Measurements from ENCODE around the gene CTIF.

CTIF gene

DNA sequence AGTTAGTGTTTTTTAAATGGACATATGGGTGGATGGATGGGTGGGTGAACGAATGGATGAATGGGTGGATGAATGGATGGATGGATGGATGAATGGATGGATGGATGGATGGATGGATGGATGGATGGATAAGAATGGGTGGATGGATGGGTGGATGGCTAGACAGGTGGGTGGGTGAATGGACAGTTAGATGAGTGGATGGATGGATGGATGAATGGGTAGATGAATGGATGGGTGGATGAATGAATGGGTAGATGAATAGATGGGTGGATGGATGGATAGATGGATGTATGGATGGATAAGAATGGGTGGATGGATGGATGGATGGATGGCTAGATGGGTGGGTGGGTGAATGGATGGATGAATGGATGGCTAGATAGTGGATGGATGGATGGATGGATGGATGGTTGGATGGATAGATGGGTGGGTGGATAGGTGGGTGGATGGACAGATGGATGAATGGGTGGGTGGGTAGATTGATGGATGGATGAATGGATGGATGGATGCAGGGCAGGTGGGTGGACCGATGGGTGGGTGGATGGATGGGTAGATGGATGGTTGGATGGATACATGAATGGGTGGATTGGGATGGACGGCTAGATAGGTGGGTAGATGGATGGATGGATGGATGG is 64.0 kb downstream of the CTIF start:
- no peak for DNase-seq (ENCODE audit: low read depth in 2 of 2)

DNA sequence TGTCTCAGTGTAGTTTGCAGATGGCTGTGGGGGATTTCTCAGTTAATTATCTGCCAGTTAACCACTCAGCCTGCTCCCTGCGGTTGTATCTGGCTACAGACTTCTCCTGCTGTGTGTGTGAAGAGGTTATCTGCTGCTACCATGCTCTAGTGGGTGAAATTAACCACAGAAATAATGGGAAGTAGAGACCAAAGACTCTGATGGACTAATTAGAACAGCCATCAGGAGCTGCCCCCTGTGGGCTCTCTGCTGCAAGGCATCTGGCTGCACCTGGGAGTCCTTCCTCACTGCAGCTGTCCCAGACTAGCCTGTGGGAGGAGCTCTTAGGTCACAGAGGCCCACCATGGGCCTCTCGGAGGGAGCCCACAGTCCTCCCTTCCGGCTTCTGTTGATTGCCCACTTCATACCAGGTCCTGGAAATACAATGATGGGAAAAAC is 66.6 kb downstream of the CTIF start:
- no peak for DNase-seq (ENCODE audit: low read depth in 2 of 2)

DNA sequence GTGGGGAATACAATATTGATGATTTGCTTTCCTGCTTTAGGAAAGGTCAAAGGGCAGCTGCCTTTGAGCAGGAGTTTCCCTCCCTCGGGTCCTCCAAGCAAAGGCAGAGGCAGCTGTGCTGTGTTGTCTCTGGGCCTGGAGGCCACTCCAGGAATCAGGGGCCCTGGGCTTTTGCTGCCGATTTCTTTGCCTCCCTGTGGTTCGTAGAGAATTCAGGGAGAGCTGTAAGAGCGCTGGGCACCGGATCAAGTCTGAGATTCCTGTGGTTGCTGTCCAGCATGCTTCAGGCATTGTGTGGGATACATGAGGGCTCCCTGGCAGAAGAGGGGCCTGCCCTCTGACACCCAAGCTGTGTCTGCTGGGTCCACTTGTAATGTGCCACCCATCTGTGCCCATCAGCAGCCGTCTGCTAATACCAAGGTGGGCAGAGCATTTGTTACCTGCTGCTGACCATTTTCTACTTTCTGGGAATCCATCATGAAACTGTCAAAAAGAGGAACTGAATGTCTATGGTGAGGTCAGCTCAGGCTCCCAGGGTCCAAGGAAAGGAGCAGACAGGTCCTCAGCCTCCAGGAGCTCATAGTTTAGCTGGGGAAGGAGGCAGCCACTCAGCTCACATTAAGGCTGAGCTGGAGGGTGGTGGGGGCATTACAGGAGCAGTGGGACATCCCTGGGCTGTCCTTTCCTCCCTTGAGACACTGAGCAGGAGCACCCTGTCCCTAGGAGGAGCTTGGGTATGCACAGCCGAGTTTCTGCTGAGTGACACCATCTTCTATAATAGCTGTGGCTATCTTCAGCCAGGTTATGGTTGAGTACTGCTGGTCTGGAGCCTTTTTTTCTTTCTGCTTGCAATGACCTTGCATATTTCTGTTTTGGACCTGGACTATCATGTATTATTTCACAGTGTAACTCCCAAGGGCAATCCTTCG is 68.5 kb downstream of the CTIF start:
- no peak for DNase-seq (ENCODE audit: low read depth in 2 of 2)

DNA sequence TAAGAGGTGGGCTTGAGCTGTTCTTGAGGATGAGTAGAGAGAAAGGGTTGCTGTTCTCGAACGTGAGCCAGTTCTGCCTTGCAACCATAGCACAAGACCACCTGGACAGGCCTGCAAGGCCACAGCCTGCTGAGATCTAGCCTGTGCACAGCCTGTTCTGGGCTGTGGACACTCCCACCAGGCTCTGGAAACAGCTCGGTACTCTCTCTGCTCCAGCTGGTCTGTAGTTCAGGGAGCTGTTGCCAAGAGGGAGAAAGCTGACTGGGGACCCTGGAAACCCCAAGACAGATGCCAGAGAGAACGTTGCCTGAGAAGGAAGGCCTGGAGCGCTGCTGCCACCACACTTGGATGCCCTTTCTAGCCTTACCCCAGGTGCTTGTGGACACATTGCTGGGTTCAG is 69.8 kb downstream of the CTIF start:
- DNase-seq (ENCODE audit: low read depth in 2 of 2), result no peak

DNA sequence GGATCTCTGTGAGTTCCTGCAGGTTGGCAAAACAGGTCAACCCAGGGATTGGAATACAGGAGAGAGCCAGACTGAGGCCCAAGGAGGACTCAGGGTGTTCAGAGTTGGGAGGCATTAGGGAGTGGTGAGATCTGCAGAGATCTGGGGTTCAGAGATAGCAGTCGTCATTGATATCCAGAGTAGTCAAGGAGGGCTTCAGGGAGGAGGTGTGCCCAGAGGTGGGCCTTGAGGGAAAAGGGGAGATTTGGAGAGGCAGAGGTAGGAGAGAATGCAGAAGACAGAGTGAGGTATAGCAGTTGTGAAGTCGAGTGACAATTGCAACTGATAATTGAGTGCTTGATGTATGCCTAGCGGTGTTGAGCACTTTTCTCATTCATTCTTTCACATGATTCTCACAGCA is 70.3 kb downstream of the CTIF start:
- DNase-seq (ENCODE audit: low read depth in 2 of 2), result no peak

DNA sequence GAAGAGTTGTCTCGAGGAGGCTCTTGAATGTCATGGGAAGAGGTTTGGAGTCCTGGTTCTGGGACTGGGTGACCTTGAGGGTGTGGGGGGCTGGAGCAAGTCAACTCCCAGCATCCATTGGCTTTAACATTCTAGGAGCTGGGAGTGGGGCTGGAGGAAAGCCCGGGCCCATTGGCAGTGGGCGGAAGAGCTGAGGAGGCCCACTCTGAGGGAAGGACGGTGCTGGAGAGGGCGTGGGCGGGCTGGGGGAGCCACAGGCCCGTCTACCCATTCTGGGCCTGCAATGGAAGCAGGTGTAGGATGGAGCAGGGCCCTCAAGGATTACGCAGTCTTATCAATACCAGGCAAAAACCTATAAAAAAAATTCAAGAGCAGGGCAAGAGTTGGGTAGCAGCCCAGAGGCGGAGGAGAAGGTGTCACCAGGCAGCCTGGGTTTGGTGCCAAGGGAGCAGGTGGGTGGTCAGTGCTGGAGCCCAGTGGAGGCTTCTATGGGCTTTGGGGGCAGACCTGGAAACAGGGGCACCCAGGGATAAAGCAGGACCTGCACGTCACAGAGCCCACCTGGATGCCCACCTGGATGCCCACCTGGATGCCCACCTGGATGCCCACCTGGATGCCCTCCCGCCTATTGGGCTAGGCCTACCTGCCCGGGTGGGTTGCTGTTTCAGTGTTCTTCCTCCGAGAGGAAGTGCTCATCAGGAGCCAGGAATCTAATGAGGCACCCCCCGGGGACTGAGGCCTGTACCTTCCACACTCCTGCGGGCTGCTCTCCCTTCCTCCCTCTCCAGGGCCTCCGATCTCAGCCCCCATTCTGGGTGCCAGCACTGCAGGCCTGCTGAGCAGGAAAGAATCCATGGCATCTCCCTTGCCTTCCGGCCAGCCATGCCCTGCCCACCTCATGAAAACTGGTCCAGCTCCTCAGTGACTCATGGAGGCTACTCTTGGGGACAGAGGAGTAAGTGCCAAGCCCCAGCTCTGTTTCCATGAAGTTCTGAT is 71.3 kb downstream of the CTIF start:
- no peak for DNase-seq (ENCODE audit: low read depth in 2 of 2)

DNA sequence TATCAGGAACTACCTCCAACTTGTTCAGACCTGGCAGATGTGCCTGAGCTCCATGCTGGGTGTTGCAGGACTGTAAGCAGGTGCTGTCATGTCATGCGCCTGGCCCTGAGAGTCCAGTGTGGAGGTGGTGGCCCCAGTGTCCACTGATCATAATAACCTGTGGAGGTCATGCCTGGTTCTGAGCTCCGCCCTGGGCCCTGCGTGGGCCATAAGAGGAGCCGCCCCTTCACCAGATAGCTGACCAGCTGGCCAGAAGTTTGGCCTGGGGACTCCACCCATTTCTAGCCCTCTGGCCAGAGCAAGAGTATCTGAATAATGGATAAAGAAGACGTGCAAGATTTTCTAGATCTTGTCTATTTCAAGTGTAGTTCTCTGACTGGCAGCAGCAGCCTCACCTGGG is 72.4 kb downstream of the CTIF start:
- DNase-seq (ENCODE audit: low read depth in 2 of 2), result no peak

DNA sequence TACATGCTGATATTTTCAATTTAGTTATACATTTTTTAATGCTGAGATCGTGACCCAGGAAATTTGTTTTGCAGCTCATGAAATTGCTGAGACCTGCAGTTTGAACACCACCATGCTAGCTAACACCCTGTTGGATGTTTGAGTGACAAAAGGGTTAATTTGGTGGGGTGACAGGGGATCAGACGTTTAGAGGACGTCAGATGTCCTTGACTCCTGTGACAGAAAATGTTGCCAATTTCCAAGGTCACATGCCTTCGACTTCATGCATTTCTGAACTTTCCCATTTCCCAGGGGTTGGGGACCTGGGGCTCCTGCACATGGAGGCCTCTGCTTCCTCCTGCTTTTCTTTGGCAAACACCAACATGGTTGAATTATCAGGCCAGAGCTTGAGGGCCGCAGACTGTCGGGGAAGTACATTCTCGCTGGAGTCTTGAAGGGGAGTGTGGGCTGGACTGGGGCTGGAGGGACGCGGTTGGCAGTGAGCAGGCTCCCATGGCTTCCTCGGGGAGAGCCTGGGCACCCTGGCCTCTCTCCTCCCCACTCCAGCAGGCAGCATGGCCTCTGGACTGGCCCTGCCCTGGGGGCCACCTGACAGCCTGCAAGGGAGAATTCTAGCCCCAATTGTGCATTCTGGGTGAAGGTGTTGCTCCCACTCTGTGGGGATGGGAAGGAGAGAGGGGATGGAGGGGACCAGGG is 73.1 kb downstream of the CTIF start:
- no peak for DNase-seq (ENCODE audit: low read depth in 2 of 2)

DNA sequence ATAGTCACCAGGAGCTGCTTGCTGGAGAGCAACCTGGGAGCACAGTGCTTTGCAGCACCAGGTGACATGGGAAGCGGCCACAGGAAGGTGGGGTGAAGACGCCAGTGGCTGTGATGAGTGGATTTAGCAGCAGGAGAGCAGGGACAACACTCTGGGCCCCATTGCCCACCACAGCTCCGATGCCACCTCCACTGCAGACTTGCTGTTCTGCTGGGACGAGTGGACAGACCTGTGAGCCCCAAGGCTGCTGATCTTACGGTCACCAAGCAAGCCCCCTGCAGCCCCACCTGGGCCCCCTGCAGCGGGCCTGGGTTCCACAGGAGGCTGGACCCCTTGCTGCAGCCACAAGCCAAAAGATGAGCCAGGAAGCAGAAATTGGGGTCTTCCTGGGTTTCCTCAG is 73.7 kb downstream of the CTIF start:
- no peak for DNase-seq (ENCODE audit: low read depth in 2 of 2)

DNA sequence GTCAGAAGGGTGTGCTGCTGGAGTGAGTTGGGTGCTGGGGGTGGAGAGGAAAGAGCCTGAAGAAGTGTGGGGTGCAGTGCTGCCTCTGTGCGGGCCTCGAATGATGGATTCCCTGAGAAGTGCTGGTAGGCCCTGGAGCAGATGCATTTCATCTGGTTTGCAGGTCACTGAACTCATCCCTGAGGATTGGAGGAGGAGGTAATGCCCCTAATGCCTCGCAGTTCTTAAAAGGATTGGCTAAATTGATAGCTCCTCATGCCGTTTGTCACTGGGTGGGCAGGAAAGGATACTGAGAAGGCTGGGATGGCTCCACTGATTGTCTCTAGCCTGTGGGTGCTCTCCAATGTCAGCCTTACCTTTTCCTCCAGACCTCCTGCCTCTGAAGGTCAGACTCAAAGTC is 74.1 kb downstream of the CTIF start:
- no peak for DNase-seq (ENCODE audit: low read depth in 2 of 2)

DNA sequence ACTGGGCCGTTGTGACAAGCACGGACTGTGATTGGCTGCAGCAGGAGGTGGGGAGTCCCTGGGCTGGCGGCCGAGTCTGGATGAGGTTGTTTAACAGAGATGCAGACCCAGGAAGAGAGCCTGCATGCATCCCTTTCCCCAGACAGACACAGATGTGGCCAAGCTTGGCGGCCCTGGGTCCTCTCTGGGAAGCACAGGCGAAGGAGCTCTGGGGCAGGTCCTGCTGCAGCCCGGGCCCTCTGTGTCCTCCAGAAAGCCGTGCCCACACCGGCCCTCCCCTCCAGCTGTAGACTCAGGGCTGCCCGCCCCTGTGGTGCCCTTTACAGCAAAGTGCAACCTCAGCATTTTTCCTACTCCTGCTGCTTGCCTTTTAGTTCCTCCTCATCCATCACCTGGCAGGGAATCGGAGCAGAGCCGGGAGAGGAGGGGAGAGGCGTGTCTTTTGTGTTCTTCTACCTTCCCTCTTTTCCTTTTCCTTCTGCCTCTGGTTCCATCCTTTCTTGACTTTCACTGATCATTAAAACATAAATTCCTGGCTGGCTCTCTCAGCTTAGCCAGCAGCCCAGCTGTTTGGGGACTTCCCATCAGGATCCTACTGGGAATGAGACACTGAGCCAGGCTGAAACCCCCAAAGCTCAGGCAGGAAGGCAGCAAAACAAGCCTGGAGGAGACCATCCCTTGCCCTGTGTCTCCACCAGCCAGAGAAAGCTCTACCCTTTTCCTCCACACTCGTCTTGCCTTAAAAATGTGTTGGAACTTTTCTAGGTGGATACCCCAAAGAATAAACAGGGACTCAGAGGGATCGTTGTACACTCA is 75.0 kb downstream of the CTIF start:
- no peak for DNase-seq (ENCODE audit: low read depth in 2 of 2)

DNA sequence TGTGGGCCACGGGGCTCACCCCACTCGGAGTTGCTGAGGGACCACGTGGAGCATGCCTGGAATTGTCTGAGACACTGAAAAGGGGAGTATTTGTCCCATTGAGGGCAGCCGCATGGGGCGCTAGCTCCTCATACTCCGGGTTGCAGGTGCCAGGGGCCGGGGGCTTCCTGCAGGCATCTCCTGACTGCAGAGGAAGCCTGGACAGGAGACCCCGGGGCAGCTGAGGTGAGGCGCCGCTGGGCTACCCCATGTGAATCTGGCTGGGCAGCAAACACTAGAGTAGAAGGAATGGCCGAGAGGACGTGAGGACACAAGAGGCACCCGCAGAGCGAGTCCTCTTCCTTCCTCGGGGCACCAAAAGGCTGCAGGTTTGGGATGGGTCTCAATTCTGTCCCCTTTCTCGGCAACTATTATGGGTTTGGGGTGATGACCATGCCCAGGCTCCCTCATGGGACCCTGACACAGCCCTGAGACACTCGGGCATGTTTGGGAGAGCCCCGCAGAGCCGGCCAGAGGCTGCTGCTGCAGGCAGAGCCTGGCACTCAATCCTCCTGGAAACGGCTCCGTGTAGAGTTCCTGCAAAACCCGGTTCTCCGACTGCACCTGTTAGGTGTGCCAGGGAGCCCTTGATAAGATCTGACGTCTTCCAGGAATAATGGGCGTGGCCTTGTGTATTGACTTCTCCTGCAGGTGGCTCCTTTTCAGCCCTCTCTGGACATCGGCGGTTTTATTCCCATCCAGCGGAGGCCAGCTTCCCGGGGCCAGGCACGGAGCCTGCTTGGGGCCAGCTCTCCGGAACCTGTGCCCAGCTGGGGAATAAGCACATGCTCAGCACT is 77.0 kb downstream of the CTIF start:
- DNase-seq (ENCODE audit: low read depth in 2 of 2), result no peak

DNA sequence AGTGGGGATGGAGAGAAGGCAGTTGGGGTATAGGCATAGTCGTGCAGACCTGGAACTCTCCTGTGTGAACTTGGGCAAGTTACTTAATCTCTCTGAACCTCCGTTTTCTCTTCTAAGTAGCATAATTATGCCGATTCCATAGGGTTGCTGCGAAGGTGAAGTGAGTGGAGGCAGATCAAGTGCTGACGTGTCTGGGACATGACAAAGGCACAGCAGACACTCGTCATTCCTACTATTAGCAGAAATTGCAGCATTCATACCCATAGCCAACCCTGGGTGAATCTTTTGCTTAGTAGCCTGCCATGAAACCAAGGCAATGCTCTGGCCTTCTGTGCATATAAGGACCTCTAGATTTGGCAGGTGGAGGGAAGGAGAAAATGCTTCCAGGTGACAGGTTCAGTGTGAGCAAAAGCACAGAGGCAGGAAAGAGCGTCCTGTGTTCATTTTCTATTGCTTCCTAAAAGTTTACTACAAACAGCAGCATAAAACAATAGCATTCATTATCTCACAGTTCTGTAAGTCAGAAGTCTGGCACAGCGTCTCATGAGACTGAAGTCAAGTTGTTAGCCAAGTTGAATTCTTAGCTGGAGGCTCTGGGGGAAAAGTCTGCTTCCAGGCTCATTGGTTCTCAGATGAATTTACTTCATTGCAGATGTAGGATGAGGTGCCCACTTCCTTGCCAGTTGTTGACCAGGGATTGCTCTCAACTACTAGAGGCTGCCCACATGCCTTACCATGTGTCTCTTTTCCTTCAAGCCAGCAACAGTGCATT is 77.8 kb downstream of the CTIF start:
- DNase-seq (ENCODE audit: low read depth in 2 of 2), result no peak

DNA sequence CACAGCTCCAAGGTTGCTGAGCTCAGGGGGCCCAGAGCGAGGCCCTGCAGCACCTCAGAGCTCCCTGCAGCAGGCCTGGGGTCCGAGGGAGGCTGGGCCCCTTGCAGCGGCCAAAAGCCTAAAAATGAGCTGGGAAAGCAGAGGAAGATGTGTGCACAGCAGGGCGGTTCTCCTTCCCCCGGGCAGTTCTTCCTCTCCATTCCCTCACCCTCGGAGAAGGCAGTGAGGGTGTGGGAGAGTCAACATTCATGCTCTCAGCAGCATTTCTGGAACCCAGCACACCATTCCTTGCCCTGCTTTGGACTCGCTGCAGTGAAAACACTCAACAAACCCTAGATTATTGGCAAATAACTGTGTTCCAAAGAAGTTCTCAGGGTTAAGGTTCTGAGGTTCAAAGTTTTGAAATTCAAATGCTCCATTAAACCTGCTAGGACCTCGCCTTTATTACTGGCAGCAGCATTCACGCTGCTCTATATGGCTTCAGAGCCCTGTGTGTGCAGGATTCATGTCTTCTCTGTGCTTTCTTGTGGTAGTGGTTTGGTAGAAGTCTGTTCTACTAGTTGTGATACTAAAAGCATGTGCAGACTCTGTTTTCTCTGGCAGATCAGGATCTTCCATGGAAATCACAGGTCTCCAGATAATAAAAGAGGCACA is 79.1 kb downstream of the CTIF start:
- no peak for DNase-seq (ENCODE audit: low read depth in 2 of 2)

DNA sequence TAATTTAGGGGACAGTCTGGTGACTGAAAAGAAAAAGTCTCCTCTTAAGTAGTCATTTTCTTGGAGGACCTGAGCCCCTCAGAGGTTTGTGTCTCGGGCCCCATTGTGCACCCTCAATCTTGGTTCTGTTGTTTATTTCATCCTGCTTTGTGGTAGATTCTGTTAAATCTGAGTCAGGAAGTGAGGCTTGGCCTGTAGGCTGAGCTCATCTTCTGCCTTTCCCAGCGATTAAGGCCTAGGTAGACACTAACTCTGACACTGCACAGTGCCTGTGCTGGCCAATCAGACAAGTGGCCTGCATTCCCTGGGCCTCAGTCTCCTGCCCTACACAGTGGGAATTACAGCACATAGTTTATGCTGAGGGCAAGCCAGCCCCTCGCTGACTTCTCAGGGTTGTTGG is 80.2 kb downstream of the CTIF start:
- DNase-seq (ENCODE audit: low read depth in 2 of 2), result no peak

DNA sequence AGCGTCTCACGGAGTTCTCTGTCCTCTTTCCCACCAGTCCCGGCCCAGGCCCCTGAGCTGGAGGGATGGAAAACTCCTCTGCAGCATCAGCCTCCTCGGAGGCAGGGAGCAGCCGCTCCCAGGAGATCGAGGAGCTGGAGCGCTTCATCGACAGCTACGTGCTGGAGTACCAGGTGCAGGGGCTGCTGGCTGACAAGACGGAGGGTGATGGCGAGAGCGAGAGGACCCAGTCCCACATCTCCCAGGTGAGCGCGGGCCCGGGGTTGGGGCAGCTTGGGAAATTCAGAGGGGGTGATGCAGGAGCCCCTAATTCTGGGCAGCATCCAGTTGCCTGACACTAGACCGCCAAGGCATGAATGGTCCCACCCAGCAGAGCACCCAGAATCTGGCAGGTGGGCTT is 80.7 kb downstream of the CTIF start:
- no peak for DNase-seq (ENCODE audit: low read depth in 2 of 2)

DNA sequence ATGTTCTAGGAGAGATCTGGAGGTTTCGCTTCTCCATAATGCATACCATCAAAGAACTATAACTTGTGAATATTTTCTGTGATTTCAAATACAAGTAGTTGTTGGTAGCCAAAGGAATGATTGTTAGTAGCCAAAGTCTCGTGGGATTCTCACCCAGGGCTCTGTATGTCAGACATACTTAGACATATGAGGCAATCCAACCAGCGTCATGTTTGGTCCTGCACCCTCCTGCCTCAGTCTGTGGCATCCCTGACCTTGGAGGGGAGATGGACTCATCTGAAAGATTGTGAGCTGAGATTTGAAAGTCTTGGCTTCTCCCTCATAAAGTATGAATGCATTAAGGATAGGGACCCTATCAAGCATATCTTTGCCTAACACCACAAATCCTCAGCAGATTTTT is 81.2 kb downstream of the CTIF start:
- no peak for DNase-seq (ENCODE audit: low read depth in 2 of 2)

DNA sequence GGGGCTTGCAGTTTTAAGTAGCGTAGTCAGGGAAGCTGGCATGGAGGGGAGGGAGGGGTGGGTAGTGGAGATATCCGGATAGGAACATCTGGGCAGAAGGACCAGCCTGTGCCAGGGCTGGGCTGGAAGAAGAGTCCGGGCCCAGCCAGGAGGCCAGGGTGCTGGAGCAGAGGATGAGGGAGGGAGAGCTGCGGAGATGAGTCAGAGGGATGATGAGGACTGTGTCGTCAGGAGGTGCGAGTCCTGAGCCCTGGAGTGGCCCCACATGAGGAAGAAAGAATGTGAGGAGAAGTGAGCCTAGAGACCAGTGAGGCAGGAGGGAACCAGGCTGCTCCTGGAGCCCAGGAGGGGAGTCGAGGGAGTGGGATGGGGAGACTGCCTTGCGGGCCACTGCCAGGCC is 82.4 kb downstream of the CTIF start:
- no peak for DNase-seq (ENCODE audit: low read depth in 2 of 2)

All from stimulated activated CD8-positive, alpha-beta memory T cell treated with anti-CD3 and anti-CD28 coated beads, Interleukin-2, amount 100 ng/mL, for 1 hour (primary cell).